PC-3 (cell line): ENCODE measurements around the gene ZBTB12. TPM values are rescaled to one million over a fixed set of nuclear protein-coding genes. Genes with fewer than 3 reads are reported as not detected.

Experiments
- ATAC-seq: fragments of 200-7000 bp; cut with Tn5 transposase; 2 replicates; pipeline ENCODE4 v1.9.1; 2020; ENCODE audit warnings: mild to moderate bottlenecking, moderate library complexity
- BruUV-seq: library from RNA; stranded (reverse); fragments of 400-500 nt; replicated peaks from 2 replicates; lab custom pipeline; 2021; lab: Mats Ljungman, UMichigan
- CTCF ChIA-PET: fragments of 300-600 bp; sonication (Branson Sonifier 250); formaldehyde crosslinking; loops from one replicate; lab custom pipeline; 2022; ENCODE audit warnings: antibody characterized with exemption; lab: Charles Lee
- POLR2A ChIA-PET: fragments of 300-600 bp; sonication (Branson Sonifier 250); formaldehyde crosslinking; loops from one replicate; lab custom pipeline; 2022; ENCODE audit warnings: antibody characterized with exemption; ENCODE audit not compliant: unreplicated experiment; lab: Charles Lee
- DNase-seq: peaks from one replicate; pipeline ENCODE4 v3.0.0-alpha.2; 2015
- H2AFZ ChIP-seq: fragments of 300-600 bp; sonication (generic); 2 replicates; pipeline ENCODE4 v1.6.0; 2016; ENCODE audit warnings: antibody characterized with exemption, low read length
- H3F3A ChIP-seq: fragments of 300-600 bp; sonication (generic); one replicate; pipeline ENCODE4 v1.6.0; 2017; ENCODE audit warnings: antibody characterized with exemption, low read length, control low read depth, mild to moderate bottlenecking; ENCODE audit not compliant: unreplicated experiment
- H3K27ac ChIP-seq: fragments of 300-600 bp; sonication (generic); 2 replicates; pipeline ENCODE4 v1.5.1; 2016; ENCODE audit warnings: mild to moderate bottlenecking, low read length
- H3K27me3 ChIP-seq: fragments of 300-600 bp; sonication (generic); 2 replicates; pipeline ENCODE4 v1.6.1; 2016; ENCODE audit warnings: low read length, mixed read lengths
- H3K36me3 ChIP-seq: fragments of 300-600 bp; sonication (generic); 2 replicates; pipeline ENCODE4 v1.6.1; 2016; ENCODE audit warnings: low read depth, mixed run types, low read length, mixed read lengths
- H3K4me1 ChIP-seq: fragments of 300-600 bp; sonication (generic); 2 replicates; pipeline ENCODE4 v1.5.1; 2016; ENCODE audit warnings: low read length; ENCODE audit not compliant: insufficient read depth
- H3K4me2 ChIP-seq: fragments of 300-600 bp; sonication (generic); 2 replicates; pipeline ENCODE4 v1.6.0; 2016; ENCODE audit warnings: low read length
- H3K4me3 ChIP-seq: fragments of 300-600 bp; sonication (generic); 2 replicates; pipeline ENCODE4 v1.5.1; 2016; ENCODE audit warnings: mild to moderate bottlenecking, low read length, mixed read lengths
- H3K79me2 ChIP-seq: fragments of 300-600 bp; sonication (generic); 2 replicates; pipeline ENCODE4 v1.6.1; 2017; ENCODE audit warnings: low read length, mixed read lengths
- H3K9ac ChIP-seq: fragments of 300-600 bp; sonication (generic); 2 replicates; pipeline ENCODE4 v1.6.0; 2016; ENCODE audit warnings: mild to moderate bottlenecking, low read length
- H3K9me2 ChIP-seq: fragments of 300-600 bp; sonication (generic); replicated peaks from 2 replicates; pipeline ENCODE4 v1.6.1; 2016; ENCODE audit warnings: mixed run types, low read length, mixed read lengths
- H3K9me3 ChIP-seq: fragments of 300-600 bp; sonication (generic); 2 replicates; pipeline ENCODE4 v1.6.1; 2016; ENCODE audit warnings: low read length, mixed read lengths
- H4K20me1 ChIP-seq: fragments of 300-600 bp; sonication (generic); 2 replicates; pipeline ENCODE4 v1.6.1; 2016; ENCODE audit warnings: low read length, mixed read lengths
- CTCF ChIP-seq: fragments of 300-600 bp; sonication (generic); conservative IDR thresholded peaks from 2 replicates; pipeline ENCODE4 v1.5.1; 2017; ENCODE audit warnings: antibody characterized with exemption, low read depth, mild to moderate bottlenecking, low read length
- EZH2 ChIP-seq: fragments of 300-600 bp; sonication (generic); IDR thresholded peaks from one replicate; pipeline ENCODE4 v1.6.1; 2017; ENCODE audit warnings: antibody characterized with exemption, mild to moderate bottlenecking, low read length; ENCODE audit not compliant: unreplicated experiment
- EZH2phosphoT487 ChIP-seq: fragments of 300-600 bp; sonication (generic); IDR thresholded peaks from 2 replicates; pipeline ENCODE4 v1.6.1; 2018; ENCODE audit warnings: mild to moderate bottlenecking, antibody characterized with exemption, low read length, borderline replicate concordance
- intact Hi-C: fragments of 100-400 bp; cut with micrococcal nuclease; formaldehyde crosslinking; loops from 2 replicates; pipeline ENCODE4 v1.9.0; 2023
- total RNA-seq: library from RNA; depleted of rRNA; stranded (reverse); fragments of >200 nt; gene quantifications from 2 replicates; pipeline ENCODE4 v1.2.3, GENCODE V29; 2014

The ZBTB12 gene
- total RNA-seq, 1 experiment from 2014 or later, result 5.4 TPM

- H3K27me3 ChIP-seq, result no peaks in the 10 kb centered on the region
- no peaks in the 10 kb centered on the region for H3K9me3 ChIP-seq
- ChIA-PET POLR2A (no interaction called here), CTCF (no interaction called here)
- no peaks in the 10 kb centered on the region for H3F3A ChIP-seq
- BruUV-seq, result no TSS peak
- H3K9ac ChIP-seq, result no peak overlapping the region
- no peaks in the 10 kb centered on the region for H3K9me2 ChIP-seq
- H2AFZ ChIP-seq, result no peak overlapping the region
- no peak overlapping the region for H3K4me2 ChIP-seq
- intact Hi-C loops, result no loop called here
- no peak for TF ChIP-seq EZH2
- no peak for TF ChIP-seq CTCF
- TF ChIP-seq EZH2phosphoT487, result no peak
- DNase-seq (no peak), ATAC-seq (no peak)
- H3K4me3 ChIP-seq, result no peak overlapping the region
- H4K20me1 ChIP-seq, result no peaks in the 10 kb centered on the region
- H3K79me2 ChIP-seq, result no peaks in the 10 kb centered on the region
- H3K4me1 ChIP-seq, result no peaks in the 10 kb centered on the region
- H3K27ac ChIP-seq, result no peak overlapping the region
- no peaks in the 10 kb centered on the region for H3K36me3 ChIP-seq
Measured at GRCh38 chr6:31919624-31920303, 17.9 kb upstream of the ZBTB12 start.

GRCh38 chr6:31918069-31918720 is 16.3 kb upstream of the ZBTB12 start:
- intact Hi-C loops, result no loop called here
- CTCF ChIA-PET, result no interaction called here

More at GRCh38 chr6:31918069-31918720, 16.3 kb upstream of the ZBTB12 start:
- Histone ChIP-seq H3K27ac (no peak overlapping the region), H3K9ac (no peak overlapping the region), H3K4me2 (no peak overlapping the region), H4K20me1 (no peaks in the 10 kb centered on the region), H3K4me3 (no peak overlapping the region), H3K9me2 (no peaks in the 10 kb centered on the region), H2AFZ (no peak overlapping the region), H3K9me3 (no peaks in the 10 kb centered on the region), H3F3A (no peaks in the 10 kb centered on the region), H3K79me2 (no peaks in the 10 kb centered on the region), H3K4me1 (no peaks in the 10 kb centered on the region), H3K27me3 (no peaks in the 10 kb centered on the region), H3K36me3 (no peaks in the 10 kb centered on the region)
- POLR2A ChIA-PET, result no interaction called here
- TF ChIP-seq EZH2phosphoT487, result no peak
- no peak for TF ChIP-seq EZH2
- no peak for TF ChIP-seq CTCF
- ATAC-seq, result no peak
- DNase-seq, result no peak
- no TSS peak for BruUV-seq
